22Rv1 (cell line): ENCODE data around the gene CLEC3B.

Source experiments
- CTCF ChIP-seq: fragments of 450-650 bp; IDR thresholded peaks from 2 replicates; pipeline ENCODE4 v1.5.1; 2017; ENCODE audit warnings: mild to moderate bottlenecking
- ZFX ChIP-seq: fragments of 450-650 bp; IDR thresholded peaks from 2 replicates; pipeline ENCODE4 v1.6.1; 2017; ENCODE audit warnings: antibody characterized with exemption, borderline replicate concordance

- no peak for TF ChIP-seq CTCF
- TF ChIP-seq ZFX, result no peak
Measured at GRCh38 chr3:44999782-45000181, 26.3 kb upstream of the CLEC3B start.
